ENCODE results near the gene CLK2.
"Not testable (repeated sequence)": the region's sequence is repeated elsewhere in the genome, so short reads cannot be mapped to it uniquely, and the experiment has no call there.

The CLK2 gene

DNA sequence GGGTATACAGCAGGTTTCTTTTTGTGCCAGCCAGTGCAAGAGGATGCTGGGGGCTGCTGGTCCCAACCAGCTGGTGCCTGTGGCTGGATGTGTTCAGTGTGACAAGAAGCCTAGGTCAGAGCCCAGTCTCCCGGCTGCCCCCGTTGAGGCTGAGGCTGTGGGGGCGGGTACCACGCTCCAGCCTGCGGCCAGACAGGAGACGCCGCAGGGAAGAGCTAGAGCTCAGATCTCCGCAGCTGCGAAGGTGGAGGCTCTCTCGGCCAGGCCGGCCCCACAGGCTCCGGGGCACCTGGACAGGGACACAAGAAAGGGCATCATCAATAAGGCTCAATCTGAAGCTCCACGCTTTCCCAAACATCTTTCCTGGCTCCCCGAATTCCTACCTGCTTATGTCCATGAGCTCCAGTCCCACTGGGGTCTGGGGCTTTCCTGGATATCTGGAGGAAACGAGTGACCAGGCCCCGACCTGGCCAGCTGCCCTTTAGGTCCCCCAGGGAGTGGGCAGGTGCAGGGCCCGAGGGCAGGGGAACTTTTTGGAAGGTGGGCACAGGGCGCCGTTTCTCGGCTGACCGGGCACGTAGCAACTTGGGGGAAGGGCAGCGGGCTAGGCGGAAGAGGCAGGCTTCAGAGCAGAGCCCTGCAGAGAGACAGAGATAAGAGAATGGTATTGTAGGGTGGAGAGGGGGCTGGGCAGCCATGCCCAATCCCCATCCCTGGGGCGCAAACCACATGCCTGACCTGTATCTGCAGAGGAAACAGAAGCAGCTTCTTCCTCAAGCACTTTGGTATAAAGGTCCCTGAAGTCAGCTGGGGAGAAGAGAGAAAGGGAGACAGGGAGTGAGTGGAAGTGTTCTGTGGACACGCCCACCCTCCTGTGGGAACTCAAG lies 25.4 kb downstream of the CLK2 start:
- H3K9me3 ChIP-seq (replicated peaks; ENCODE audit: insufficient read depth, low read length): no peaks in the 10 kb centered on the region
- no peak for DNase-seq
- no peak overlapping the region for H2AFZ ChIP-seq (ENCODE audit: low read length)
- H3K9ac ChIP-seq (ENCODE audit: low read length): no peak overlapping the region
- H3K27me3 ChIP-seq (replicated peaks; ENCODE audit: insufficient read depth, low read length): no peaks in the 10 kb centered on the region
- no peak overlapping the region for H3K4me2 ChIP-seq (ENCODE audit: low read depth, low read length)
- H3K79me2 ChIP-seq (ENCODE audit: low read length): no peaks in the 10 kb centered on the region
- peaks cover 8% of the 10 kb centered on the region for H3K4me1 ChIP-seq (ENCODE audit: low read length)
- H3K9me2 ChIP-seq (replicated peaks; ENCODE audit: insufficient read depth, low read length): no peaks in the 10 kb centered on the region
- no peaks in the 10 kb centered on the region for H4K20me1 ChIP-seq (ENCODE audit: insufficient read depth, low read length)
- H3K36me3 ChIP-seq (replicated peaks; ENCODE audit: insufficient read depth, low read length): no peaks in the 10 kb centered on the region
- TF ChIP-seq EZH2phosphoT487 (IDR thresholded peaks at IDR 0.05; ENCODE audit: low read length): no peak
- peaks cover 14% of the 10 kb centered on the region for H3F3A ChIP-seq (ENCODE audit: insufficient read depth, low read length)
- no peak overlapping the region for H3K4me3 ChIP-seq (ENCODE audit: low read length)
- H3K27ac ChIP-seq (ENCODE audit: low read length): no peak overlapping the region

DNA sequence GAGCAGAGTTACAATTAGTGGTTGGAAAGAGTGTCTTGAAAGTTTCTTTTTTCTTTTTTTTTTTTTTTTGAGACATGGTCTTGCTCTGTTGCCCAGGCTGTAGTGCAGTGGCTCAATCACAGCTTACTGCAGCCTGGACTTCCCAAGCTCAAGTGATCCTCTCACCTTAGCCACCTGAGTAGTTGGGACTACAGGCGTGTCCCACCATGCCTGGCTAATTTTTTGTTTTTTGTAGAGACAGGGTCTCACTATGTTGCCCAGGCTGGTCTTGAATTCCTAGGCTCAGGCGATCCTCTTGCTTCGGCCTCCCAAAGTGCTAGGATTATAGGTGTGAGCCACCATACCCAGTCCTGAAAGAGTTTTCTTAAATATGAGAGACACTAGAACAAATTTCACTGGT lies 26.5 kb downstream of the CLK2 start:
- H3K27me3 ChIP-seq (replicated peaks; ENCODE audit: insufficient read depth, low read length); H3K4me2 ChIP-seq (ENCODE audit: low read depth, low read length); H4K20me1 ChIP-seq (ENCODE audit: insufficient read depth, low read length); DNase-seq; H2AFZ ChIP-seq (ENCODE audit: low read length); H3K79me2 ChIP-seq (ENCODE audit: low read length); H3K9me2 ChIP-seq (replicated peaks; ENCODE audit: insufficient read depth, low read length); H3K36me3 ChIP-seq (replicated peaks; ENCODE audit: insufficient read depth, low read length); H3K4me1 ChIP-seq (ENCODE audit: low read length); H3K27ac ChIP-seq (ENCODE audit: low read length); H3K9me3 ChIP-seq (replicated peaks; ENCODE audit: insufficient read depth, low read length); H3K4me3 ChIP-seq (ENCODE audit: low read length); H3K9ac ChIP-seq (ENCODE audit: low read length): not testable (repeated sequence)
- peaks cover 14% of the 10 kb centered on the region for H3F3A ChIP-seq (ENCODE audit: insufficient read depth, low read length)

DNA sequence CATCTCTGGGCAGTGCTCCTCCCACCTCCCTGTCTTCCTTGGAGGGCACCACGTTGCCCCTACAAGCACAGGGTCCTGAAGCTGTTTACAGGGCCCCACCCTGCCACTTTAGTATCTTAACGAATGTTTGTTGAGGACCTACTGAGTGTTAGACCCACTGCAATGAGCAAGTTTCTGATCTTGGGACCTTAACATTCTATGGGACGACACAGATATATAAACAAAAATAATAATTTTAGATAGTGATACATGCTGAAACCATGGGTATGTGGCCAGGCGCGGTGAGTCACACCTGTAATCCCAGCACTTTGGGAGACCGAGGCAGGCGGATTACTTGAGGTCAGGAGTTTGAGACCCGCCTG lies 28.2 kb downstream of the CLK2 start:
- Histone ChIP-seq H3K36me3 (replicated peaks; ENCODE audit: insufficient read depth, low read length) (no peaks in the 10 kb centered on the region), H3K4me1 (ENCODE audit: low read length) (peaks cover 13% of the 10 kb centered on the region), H3K79me2 (ENCODE audit: low read length) (no peaks in the 10 kb centered on the region), H3K9me2 (replicated peaks; ENCODE audit: insufficient read depth, low read length) (no peaks in the 10 kb centered on the region), H3K9me3 (replicated peaks; ENCODE audit: insufficient read depth, low read length) (no peaks in the 10 kb centered on the region), H3F3A (ENCODE audit: insufficient read depth, low read length) (peaks cover 14% of the 10 kb centered on the region), H3K27me3 (replicated peaks; ENCODE audit: insufficient read depth, low read length) (no peaks in the 10 kb centered on the region), H3K4me3 (ENCODE audit: low read length) (peak overlapping the region; percentile 78), H4K20me1 (ENCODE audit: insufficient read depth, low read length) (no peaks in the 10 kb centered on the region), H2AFZ (ENCODE audit: low read length) (peak overlapping the region; percentile 94), H3K27ac (ENCODE audit: low read length) (peak overlapping the region; percentile 39; the same call in 1 of the 2 replicates), H3K4me2 (ENCODE audit: low read depth, low read length) (peak overlapping the region; percentile 95), H3K9ac (ENCODE audit: low read length) (peak overlapping the region; percentile 65)
- no peak for DNase-seq
- no peak for TF ChIP-seq EZH2phosphoT487 (IDR thresholded peaks at IDR 0.05; ENCODE audit: low read length)
- no peak for TF ChIP-seq EZH2 (optimal IDR thresholded peaks at IDR 0.05; ENCODE audit: low read depth, low read length)
- TF ChIP-seq, protein P1, sequence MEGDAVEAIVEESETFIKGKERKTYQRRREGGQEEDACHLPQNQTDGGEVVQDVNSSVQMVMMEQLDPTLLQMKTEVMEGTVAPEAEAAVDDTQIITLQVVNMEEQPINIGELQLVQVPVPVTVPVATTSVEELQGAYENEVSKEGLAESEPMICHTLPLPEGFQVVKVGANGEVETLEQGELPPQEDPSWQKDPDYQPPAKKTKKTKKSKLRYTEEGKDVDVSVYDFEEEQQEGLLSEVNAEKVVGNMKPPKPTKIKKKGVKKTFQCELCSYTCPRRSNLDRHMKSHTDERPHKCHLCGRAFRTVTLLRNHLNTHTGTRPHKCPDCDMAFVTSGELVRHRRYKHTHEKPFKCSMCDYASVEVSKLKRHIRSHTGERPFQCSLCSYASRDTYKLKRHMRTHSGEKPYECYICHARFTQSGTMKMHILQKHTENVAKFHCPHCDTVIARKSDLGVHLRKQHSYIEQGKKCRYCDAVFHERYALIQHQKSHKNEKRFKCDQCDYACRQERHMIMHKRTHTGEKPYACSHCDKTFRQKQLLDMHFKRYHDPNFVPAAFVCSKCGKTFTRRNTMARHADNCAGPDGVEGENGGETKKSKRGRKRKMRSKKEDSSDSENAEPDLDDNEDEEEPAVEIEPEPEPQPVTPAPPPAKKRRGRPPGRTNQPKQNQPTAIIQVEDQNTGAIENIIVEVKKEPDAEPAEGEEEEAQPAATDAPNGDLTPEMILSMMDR (IDR thresholded peaks at IDR 0.05; ENCODE audit: low read length): no peak

DNA sequence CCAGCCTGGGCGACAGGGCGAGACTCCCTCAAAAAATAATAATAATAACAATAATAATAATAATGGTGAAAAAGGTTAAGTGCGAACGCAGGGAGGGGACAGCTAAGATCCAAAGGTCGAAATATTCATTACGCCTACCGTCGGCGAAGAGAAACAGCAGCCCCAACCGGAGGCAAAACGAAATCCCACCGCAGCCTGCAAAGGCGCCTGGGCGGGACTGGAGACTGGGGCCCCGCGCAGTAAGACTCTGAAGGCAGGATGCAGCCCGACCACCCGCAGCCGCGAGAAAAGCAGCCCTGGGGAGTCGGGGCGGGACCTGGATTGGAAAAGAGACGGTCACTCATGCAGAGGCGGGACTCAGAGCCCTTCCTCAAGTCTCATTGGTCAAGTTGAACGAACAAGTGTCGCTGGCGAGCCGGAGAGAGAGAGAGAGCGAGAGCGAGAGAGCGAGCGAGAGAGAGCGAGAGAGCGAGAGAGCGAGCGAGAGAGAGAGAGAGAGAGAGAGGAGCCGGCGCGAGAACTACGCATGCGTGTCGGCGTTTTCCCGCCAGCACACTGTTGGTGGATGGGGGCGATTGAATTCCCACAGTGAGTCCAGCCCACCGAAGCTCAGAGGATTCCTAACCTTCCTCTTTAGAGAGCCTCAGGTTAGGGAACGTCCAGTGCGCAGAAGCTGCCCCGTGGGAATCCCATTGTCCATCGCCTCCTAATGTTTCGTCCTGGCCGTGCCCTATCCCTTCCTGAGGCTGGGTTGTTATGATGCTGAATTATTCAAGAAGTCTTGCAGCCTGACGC lies 28.7 kb downstream of the CLK2 start:
- Histone ChIP-seq H3K27ac (ENCODE audit: low read length) (peak overlapping the region; percentile 39; the same call in 1 of the 2 replicates), H3K36me3 (replicated peaks; ENCODE audit: insufficient read depth, low read length) (no peaks in the 10 kb centered on the region)

More for the DNA sequence above, 28.7 kb downstream of the CLK2 start:
- no peaks in the 10 kb centered on the region for H4K20me1 ChIP-seq (ENCODE audit: insufficient read depth, low read length)
- H3K4me3 ChIP-seq (ENCODE audit: low read length): peak overlapping the region; percentile 78
- peaks cover 14% of the 10 kb centered on the region for H3F3A ChIP-seq (ENCODE audit: insufficient read depth, low read length)
- DNase-seq: peak; percentile 100
- 0 out of 2 replicates have a peak, but pooled peaks cover 6% of the 10 kb centered on the region for H3K79me2 ChIP-seq (ENCODE audit: low read length)
- peak overlapping the region; percentile 65 for H3K9ac ChIP-seq (ENCODE audit: low read length)
- peak overlapping the region; percentile 94 for H2AFZ ChIP-seq (ENCODE audit: low read length)
- H3K4me1 ChIP-seq (ENCODE audit: low read length): peaks cover 13% of the 10 kb centered on the region
- peak overlapping the region; percentile 95 for H3K4me2 ChIP-seq (ENCODE audit: low read depth, low read length)
- H3K27me3 ChIP-seq (replicated peaks; ENCODE audit: insufficient read depth, low read length): no peaks in the 10 kb centered on the region
- H3K9me3 ChIP-seq (replicated peaks; ENCODE audit: insufficient read depth, low read length): no peaks in the 10 kb centered on the region
- no peaks in the 10 kb centered on the region for H3K9me2 ChIP-seq (replicated peaks; ENCODE audit: insufficient read depth, low read length)
- no peak for TF ChIP-seq EZH2 (optimal IDR thresholded peaks at IDR 0.05; ENCODE audit: low read depth, low read length)
- TF ChIP-seq, protein P1 (IDR thresholded peaks at IDR 0.05; ENCODE audit: low read length): peak; percentile 41
- TF ChIP-seq EZH2phosphoT487 (IDR thresholded peaks at IDR 0.05; ENCODE audit: low read length): no peak

All from MM.1S (cell line).